Upper lobe of left lung (tissue), 6 donors: ENCODE data around the gene PTGDS. TPM values are rescaled to one million over a fixed set of nuclear protein-coding genes. Genes with fewer than 3 reads are reported as not detected.

Experiments used
- ATAC-seq, 2 donors: fragments of 200-7000 bp; cut with Tn5 transposase; one replicate each; pipeline ENCODE4 v1.9.1; 2022; ENCODE audit warnings: mild to moderate bottlenecking in 2 of 2, moderate library complexity in 2 of 2; ENCODE audit not compliant: low FRiP score in 2 of 2
- DNase-seq, 2 donors: peaks; one replicate each; pipeline ENCODE4 v3.0.0-alpha.2; 2019 to 2020
- H3K27ac ChIP-seq, 4 donors: fragments of 200-600 bp; sonication (generic); one replicate each; pipeline ENCODE4 v1.5.1; 2016 to 2019
- H3K27me3 ChIP-seq, 4 donors: fragments of 200-600 bp; sonication (generic); one replicate each; pipeline ENCODE4 v1.5.1; 2017 to 2019
- H3K36me3 ChIP-seq, 4 donors: fragments of 200-600 bp; sonication (generic); one replicate each; pipeline ENCODE4 v1.5.1; 2016 to 2019
- H3K4me1 ChIP-seq, 4 donors: fragments of 200-600 bp; sonication (generic); one replicate each; pipeline ENCODE4 v1.5.1; 2018 to 2019
- H3K4me3 ChIP-seq, 4 donors: fragments of 200-600 bp; sonication (generic); one replicate each; pipeline ENCODE4 v1.5.1; 2017 to 2019; ENCODE audit warnings: mild to moderate bottlenecking in 2 of 4, moderate library complexity in 1 of 4
- H3K9me3 ChIP-seq, 4 donors: fragments of 200-600 bp; sonication (generic); one replicate each; pipeline ENCODE4 v1.5.1; 2018 to 2019
- CTCF ChIP-seq, 6 experiments: fragments of 450-650 bp in 4 of 6; fragments of 200-600 bp in 2 of 6; sonication (generic) in 2 of 6; IDR thresholded peaks; one replicate each; pipeline ENCODE4 v1.5.1; 2016 to 2019; ENCODE audit warnings: antibody characterized with exemption in 6 of 6
- EP300 ChIP-seq, 4 donors: sonication (generic); formaldehyde crosslinking; IDR thresholded peaks; one replicate each; pipeline ENCODE4 v1.5.1; 2017; ENCODE audit warnings: antibody characterized with exemption in 4 of 4, control low read depth in 2 of 4
- POLR2A ChIP-seq, 4 donors: fragments of 450-650 bp; IDR thresholded peaks; one replicate each; pipeline ENCODE4 v1.5.1; 2016 to 2017; ENCODE audit warnings: antibody characterized with exemption in 4 of 4, mild to moderate bottlenecking in 2 of 4
- POLR2AphosphoS5 ChIP-seq, 2 donors: sonication (generic); formaldehyde crosslinking; IDR thresholded peaks; one replicate each; pipeline ENCODE4 v1.5.1; 2017; ENCODE audit warnings: antibody characterized with exemption in 2 of 2
- WGBS, 2 donors: methylation state at CpG; one replicate each; pipeline ENCODE4 v1.1.5; 2017 to 2018; 5-methylcytosine and 5-hydroxymethylcytosine counted together
- total RNA-seq, 6 donors: library from RNA; depleted of rRNA in 4 of 6; stranded (reverse); fragments of >200 nt in 4 of 6; gene quantifications; one replicate each; pipeline versions ENCODE4 v1.1.0 to v1.2.1, GENCODE V29; 2016 to 2021
- donor health status: DM: no; HTN: no; CAD: no; lungs with moderate emphysema.
- donor health status: DM: no; HTN: yes; CAD: no; lungs with severe emphysema.

Gene PTGDS
- total RNA-seq, 6 donors from 2014 or later: 31.7 to 395 (median 246) TPM

- WGBS, 2 donors: 96% methylated on average over 3 to 6 of the region's 9 CpGs
- TF ChIP-seq POLR2A (IDR thresholded peaks at IDR 0.05) (no peak), CTCF (IDR thresholded peaks at IDR 0.05) (no peak), EP300 (IDR thresholded peaks at IDR 0.05) (no peak), POLR2AphosphoS5 (IDR thresholded peaks at IDR 0.05) (no peak)
- DNase-seq (no peak), ATAC-seq (no peak)
- peaks cover 0 to 10% (median 2%) of the 10 kb centered on the region in 4 donors for H3K4me1 ChIP-seq
- H3K9me3 ChIP-seq: no peaks in the 10 kb centered on the region
- H3K27ac ChIP-seq: no peak overlapping the region
- H3K36me3 ChIP-seq: no peaks in the 10 kb centered on the region
- no peak overlapping the region for H3K4me3 ChIP-seq
- H3K27me3 ChIP-seq: no peaks in the 10 kb centered on the region
These were observed 21.4 kb upstream of the PTGDS start for GRCh38 chr9:136955943-136956335.

- ATAC-seq (no peak), DNase-seq (no peak)
- no peak overlapping the region for H3K4me3 ChIP-seq
- WGBS, 2 donors: 93 to 95% methylated on average over 4 of the region's 4 CpGs
- TF ChIP-seq POLR2AphosphoS5 (IDR thresholded peaks at IDR 0.05) (no peak), POLR2A (IDR thresholded peaks at IDR 0.05) (no peak), EP300 (IDR thresholded peaks at IDR 0.05) (no peak), CTCF (IDR thresholded peaks at IDR 0.05) (no peak)
- H3K27ac ChIP-seq: no peak overlapping the region
- peaks cover 0 to 10% (median 5%) of the 10 kb centered on the region in 4 donors for H3K4me1 ChIP-seq
- no peaks in the 10 kb centered on the region for H3K9me3 ChIP-seq
- H3K36me3 ChIP-seq: no peaks in the 10 kb centered on the region
- H3K27me3 ChIP-seq: no peaks in the 10 kb centered on the region
These were observed 20.7 kb upstream of the PTGDS start for GRCh38 chr9:136956604-136957003.

- WGBS, 2 donors: 71 to 93% methylated on average over 1 of the region's 1 CpG
- no peak overlapping the region for H3K4me3 ChIP-seq
- no peaks in the 10 kb centered on the region for H3K9me3 ChIP-seq
- H3K4me1 ChIP-seq: peaks cover 0 to 10% (median 5%) of the 10 kb centered on the region in 4 donors
- no peaks in the 10 kb centered on the region for H3K36me3 ChIP-seq
- no peak for DNase-seq
- TF ChIP-seq EP300 (IDR thresholded peaks at IDR 0.05) (no peak), CTCF (IDR thresholded peaks at IDR 0.05) (no peak), POLR2AphosphoS5 (IDR thresholded peaks at IDR 0.05) (no peak)
- no peak overlapping the region for H3K27ac ChIP-seq
- no peaks in the 10 kb centered on the region for H3K27me3 ChIP-seq
- ATAC-seq: no peak
These were observed 19.8 kb upstream of the PTGDS start for GRCh38 chr9:136957461-136957860.

- Histone ChIP-seq H3K9me3 (no peaks in the 10 kb centered on the region), H3K4me3 (no peak overlapping the region), H3K27me3 (no peaks in the 10 kb centered on the region), H3K4me1 (peaks cover 0 to 10% (median 5%) of the 10 kb centered on the region in 4 donors), H3K36me3 (no peaks in the 10 kb centered on the region), H3K27ac (no peak overlapping the region)
- no peak for ATAC-seq
- DNase-seq: peak in 1 of 2 donors; percentile 49
- 86 to 99% methylated on average over 6 of the region's 6 CpGs for WGBS, 2 donors
- TF ChIP-seq EP300 (IDR thresholded peaks at IDR 0.05) (no peak), POLR2A (IDR thresholded peaks at IDR 0.05) (no peak), POLR2AphosphoS5 (IDR thresholded peaks at IDR 0.05) (no peak), CTCF (IDR thresholded peaks at IDR 0.05) (no peak)
These were observed 19.4 kb upstream of the PTGDS start for GRCh38 chr9:136957901-136958300.

GRCh38 chr9:136958473-136958872 lies 18.8 kb upstream of the PTGDS start:
- ATAC-seq (no peak), DNase-seq (peak in 1 of 2 donors; percentile 56)
- Histone ChIP-seq H3K9me3 (no peaks in the 10 kb centered on the region), H3K4me3 (no peak overlapping the region), H3K27me3 (no peaks in the 10 kb centered on the region), H3K4me1 (peaks cover 0 to 10% (median 5%) of the 10 kb centered on the region in 4 donors), H3K27ac (no peak overlapping the region), H3K36me3 (no peaks in the 10 kb centered on the region)
- 90% methylated on average over 2 to 6 of the region's 7 CpGs for WGBS, 2 donors
- TF ChIP-seq EP300 (IDR thresholded peaks at IDR 0.05) (no peak), POLR2AphosphoS5 (IDR thresholded peaks at IDR 0.05) (no peak), CTCF (IDR thresholded peaks at IDR 0.05) (no peak), POLR2A (IDR thresholded peaks at IDR 0.05) (no peak)
